AG04449 (cell line): ENCODE data around the gene TPBGL.

Experiments
- CTCF ChIA-PET: fragments of 350-600 bp; formaldehyde crosslinking; extraction: SDS; loops from one replicate; lab custom pipeline; 2021; ENCODE audit warnings: antibody characterized with exemption; lab: Yijun Ruan, JAX
- POLR2A ChIA-PET: fragments of 400-600, 350-600 bp; formaldehyde crosslinking; extraction: SDS; loops from one replicate; lab custom pipeline; 2020; ENCODE audit warnings: antibody characterized with exemption, inconsistent platforms; lab: Yijun Ruan, JAX
- DNase-seq: peaks from one replicate; pipeline ENCODE4 v3.0.0-alpha.2; 2010; ENCODE audit warnings: low read depth, low spot score
- H3K4me3 ChIP-seq: 2 replicates; pipeline ENCODE4 v1.5.1; 2011; ENCODE audit warnings: low read depth, mild to moderate bottlenecking, control low read depth, low read length
- CTCF ChIP-seq: IDR thresholded peaks from one replicate; pipeline ENCODE4 v1.5.1; 2011; ENCODE audit warnings: mild to moderate bottlenecking, moderate library complexity, low read length, control low read depth, inconsistent platforms; ENCODE audit not compliant: insufficient read depth; ENCODE audit errors: missing control alignments

Gene TPBGL

DNA sequence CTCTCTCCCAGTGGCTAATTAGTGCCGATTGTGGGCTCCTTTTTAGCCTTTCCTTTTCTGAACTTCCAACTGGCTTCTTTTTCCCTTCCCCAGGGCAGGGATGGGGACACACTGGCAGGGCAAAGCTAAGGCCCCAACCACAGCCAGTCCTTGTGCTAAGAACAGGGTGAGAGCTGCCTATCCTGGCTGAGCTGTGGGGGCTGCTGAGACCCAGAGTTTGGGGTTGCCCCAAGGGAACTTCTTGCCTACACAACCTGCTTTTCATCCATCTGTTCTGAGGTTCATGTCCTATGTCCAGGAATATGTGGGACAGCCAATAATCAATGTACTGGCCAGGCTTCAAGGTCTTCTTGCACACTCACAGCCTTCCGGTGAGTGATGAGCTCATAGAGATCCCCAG is 10.0 kb upstream of the TPBGL start:
- POLR2A ChIA-PET = no interaction called here

GRCh38 chr11:75233754-75234172 is 6.8 kb upstream of the TPBGL start:
- POLR2A ChIA-PET = no interaction called here
- H3K4me3 ChIP-seq = no peak overlapping the region
- no peak for TF ChIP-seq CTCF
- DNase-seq = no peak
- CTCF ChIA-PET = interaction anchor here (1.1 to 3.4 kb wide), 6 partner anchors 8 to 29 kb away, joined by 4 to 34 read pairs (median 7); partner anchors contain the start of gene TPBGL

More for the DNA sequence above, 10.0 kb upstream of the TPBGL start:
- no peak for DNase-seq
- TF ChIP-seq CTCF = no peak
- no peak overlapping the region for H3K4me3 ChIP-seq
- CTCF ChIA-PET = interaction anchor here (1.1 to 3.4 kb wide), 5 partner anchors 11 to 90 kb away, joined by 4 to 34 read pairs (median 8); partner anchors contain the start of gene TPBGL

- TF ChIP-seq CTCF = no peak
Observed at GRCh38 chr11:75236062-75236461, 4.5 kb upstream of the TPBGL start.

DNA sequence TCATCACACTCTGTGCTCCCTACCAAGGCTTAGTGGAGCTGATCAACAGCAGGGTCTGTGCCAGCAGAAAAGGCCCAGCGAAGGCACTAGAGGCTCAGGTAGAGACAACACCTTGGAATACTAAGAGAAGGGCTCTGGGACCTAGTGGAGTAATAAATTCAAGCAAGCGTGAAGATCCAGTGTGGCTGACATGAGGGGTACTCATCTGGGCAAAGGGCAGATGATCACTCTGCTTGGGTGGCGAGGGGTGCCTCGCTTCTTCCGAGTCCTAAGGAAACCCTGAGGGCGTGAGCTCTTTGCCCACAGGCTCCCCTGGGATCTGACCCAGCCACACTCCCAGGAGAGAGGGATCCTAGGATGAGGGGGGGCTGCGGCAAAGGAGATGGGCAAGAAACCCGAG is 3.5 kb upstream of the TPBGL start:
- POLR2A ChIA-PET = no interaction called here
- no peak overlapping the region for H3K4me3 ChIP-seq
- TF ChIP-seq CTCF = no peak
- CTCF ChIA-PET = interaction anchor here (0.9 to 17.3 kb wide), 7 partner anchors 8 to 308 kb away, joined by 3 to 416 read pairs (median 13); no protein-coding TSS in a partner anchor
- DNase-seq = no peak

More at GRCh38 chr11:75236062-75236461, 4.5 kb upstream of the TPBGL start:
- ChIA-PET CTCF (interaction anchor here (1.3 to 17.3 kb wide), 5 partner anchors 9 to 213 kb away, joined by 3 to 252 read pairs (median 13); no protein-coding TSS in a partner anchor), POLR2A (no interaction called here)
- no peak for DNase-seq
- H3K4me3 ChIP-seq = no peak overlapping the region

DNA sequence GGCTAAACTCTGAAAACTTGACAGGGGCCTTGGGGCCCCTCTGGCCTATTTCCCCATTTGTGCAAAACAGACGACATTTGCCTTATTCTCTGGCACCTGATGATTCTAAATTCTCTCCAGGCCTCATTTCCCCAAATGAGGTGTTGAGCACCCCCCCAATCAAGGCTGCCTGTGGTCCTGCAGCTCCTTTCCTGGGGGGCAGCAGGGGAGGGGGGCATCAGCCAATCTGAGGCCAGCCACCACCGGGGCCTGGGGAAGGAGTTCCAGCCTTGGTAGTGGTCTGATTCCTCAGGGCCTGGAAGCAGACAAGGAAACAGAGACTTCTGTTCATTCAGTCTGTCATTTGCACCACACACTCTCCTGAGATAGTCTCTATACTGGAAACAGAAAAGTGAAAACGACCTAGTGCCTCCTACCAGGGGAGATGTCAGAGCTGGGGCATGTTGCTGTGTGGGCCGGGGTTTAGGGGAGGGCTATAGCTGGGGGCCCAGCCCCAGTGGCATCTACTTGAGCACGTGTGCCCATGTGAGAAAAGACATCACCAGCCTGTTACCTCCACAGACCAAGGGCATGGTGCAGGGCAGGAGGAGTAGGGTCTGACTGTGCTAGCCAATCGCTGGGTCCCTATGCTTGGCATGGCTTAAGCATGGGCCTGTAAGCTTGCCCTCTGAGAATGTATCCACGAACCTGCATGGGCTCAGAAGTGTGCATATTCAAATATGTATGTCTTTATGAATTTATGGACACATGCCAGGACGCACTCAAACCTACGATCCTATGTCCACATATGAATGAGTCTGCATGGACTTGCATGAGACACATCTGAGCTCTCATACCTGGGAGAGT is 1.8 kb upstream of the TPBGL start:
- H3K4me3 ChIP-seq = no peak overlapping the region
- CTCF ChIA-PET = interaction anchor here (1.5 to 17.3 kb wide), 7 partner anchors 11 to 224 kb away, joined by 4 to 501 read pairs (median 94); no protein-coding TSS in a partner anchor
- POLR2A ChIA-PET = no interaction called here
- no peak for DNase-seq
- TF ChIP-seq CTCF = no peak

DNA sequence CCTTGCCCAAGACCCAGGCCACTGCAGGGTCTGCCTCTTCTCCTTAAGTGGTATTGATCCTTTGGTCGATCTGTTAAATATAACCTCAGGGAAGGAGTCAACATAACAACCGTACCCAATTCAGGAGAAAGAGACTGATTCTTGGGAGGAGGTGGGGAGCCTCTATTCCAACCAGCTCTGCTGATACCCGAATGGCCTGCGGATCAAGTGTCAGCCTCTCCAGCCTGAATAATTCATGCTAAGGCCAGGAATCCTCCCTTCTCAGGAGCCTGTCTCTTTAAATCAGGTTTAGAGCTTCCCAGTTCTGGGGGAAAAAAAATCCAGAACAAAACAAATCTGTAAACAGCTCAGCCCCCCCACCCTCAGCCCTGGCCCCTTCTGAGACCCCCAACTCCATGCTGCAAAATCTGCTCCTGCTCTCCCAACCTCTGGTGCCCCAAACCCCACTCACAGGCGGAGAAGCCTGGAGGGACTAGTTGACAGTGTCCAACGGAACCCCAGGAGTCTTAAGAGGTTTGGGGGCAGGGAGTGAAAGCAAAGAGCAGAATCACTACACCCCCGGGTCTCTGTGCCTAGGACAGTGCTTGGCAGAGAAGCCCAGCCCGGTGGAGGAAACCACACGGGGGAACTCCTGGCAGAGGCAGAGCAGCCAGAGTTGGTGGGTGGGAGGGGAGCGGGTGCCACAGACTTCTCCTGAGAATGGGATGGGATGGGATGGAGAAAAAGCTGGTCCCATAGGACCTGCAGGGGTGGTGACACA is 863 bp upstream of the TPBGL start:
- no peak for TF ChIP-seq CTCF
- CTCF ChIA-PET = interaction anchor here (0.6 to 17.3 kb wide), 12 partner anchors 10 to 317 kb away, joined by 3 to 501 read pairs (median 19); partner anchors contain the start of gene SLCO2B1
- POLR2A ChIA-PET = no interaction called here
- no peak overlapping the region; the same call in 1 of the 2 replicates for H3K4me3 ChIP-seq
- DNase-seq = no peak
